ENCODE data around the gene CCDC85B.

CCDC85B gene

DNA sequence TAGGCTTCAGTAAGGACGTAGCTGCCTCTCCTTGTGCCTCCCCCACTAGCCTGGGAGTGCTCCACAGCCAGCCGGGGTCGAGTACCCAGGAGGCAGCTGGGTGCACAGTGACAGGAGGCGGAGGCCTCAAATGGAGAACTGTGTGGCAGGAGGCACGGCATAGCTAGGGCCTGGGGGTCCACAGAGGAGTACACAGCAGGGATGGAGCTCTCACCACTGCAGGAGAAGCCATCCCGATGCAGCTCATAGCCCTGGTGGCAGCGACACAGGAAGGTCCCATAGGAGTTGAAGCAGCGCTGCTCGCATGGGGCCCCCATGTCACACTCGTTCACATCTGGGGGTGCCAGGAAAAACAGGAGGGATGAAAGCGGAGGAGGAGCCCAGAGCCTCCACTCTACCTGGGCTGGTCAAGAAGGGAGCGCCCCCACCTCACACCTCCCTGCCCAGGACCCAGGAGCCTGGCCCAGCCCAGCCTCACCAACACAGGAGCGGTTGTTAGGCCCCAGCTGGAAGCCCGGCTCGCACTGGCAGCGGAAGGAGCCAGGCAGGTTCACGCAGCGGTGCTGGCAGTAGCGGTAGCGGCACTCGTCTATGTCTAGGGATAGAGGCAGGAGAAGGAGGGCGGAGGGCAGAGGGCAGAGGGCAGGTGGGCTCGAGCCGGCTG, 20.7 kb upstream of the CCDC85B start:
- no peak for DNase-seq

DNA sequence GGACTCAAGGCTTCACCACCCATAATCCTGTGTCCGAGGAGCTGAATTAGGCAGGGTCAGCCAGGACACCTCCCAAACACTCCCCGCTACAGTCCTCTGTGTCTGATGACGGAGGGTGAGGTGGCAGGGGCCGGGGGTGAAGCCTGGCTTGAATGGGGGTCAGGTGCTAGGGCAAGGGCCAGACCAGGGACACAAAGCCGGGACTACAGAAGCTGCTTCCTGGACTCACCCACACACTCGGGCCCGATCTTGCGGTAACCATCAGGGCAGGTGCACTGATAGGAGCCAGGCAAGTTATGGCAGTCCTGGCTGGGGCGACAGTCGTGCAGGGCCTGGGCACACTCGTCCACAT, 20.2 kb upstream of the CCDC85B start:
- no peak for DNase-seq

DNA sequence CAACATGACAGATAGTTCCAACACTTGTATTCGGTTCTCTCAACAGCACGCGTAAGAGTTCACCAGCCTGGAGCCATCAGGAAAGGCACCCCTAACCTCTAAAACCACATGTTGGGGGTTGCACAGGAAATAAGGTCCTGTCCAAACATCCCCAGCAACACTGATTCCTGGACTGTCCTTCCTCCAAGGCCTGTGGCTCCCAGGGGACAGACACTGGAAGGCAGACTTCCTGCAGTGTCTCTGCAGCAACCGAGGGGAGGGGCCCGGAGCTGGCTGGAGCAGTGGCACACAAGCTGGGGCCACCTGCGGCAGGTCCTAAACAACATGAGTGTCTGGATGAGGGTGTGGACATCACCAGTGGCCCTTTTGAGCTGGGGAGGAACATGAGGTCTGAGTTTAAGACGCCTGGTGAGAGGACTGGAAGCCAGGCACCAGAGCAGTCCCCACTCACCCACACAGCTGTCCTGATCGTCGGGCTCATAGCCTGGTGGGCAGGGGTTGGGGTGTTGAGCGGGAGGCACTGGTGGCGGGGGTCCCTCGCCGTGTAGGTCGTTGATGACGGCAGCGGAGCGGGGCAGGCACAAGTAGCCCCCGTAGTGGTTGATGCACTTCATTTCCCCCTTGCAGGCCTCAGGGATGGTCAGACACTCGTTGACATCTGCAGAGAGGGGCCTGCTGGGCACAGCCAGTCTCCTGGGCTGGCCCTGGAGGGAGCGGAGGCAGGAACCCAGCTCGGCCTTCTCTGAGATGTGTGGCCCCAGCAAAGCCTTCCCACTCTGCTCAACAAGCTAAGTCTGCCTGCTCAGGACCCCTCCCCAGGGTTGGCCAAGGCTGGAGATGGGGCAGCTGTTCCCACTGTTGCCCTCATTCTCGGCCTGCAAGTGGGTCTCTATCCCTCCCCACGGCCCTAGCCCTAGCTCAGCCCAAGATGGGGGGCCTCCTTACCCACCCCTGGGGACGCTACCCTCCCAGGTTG, 19.5 kb upstream of the CCDC85B start:
- DNase-seq, result peak; percentile 73

DNA sequence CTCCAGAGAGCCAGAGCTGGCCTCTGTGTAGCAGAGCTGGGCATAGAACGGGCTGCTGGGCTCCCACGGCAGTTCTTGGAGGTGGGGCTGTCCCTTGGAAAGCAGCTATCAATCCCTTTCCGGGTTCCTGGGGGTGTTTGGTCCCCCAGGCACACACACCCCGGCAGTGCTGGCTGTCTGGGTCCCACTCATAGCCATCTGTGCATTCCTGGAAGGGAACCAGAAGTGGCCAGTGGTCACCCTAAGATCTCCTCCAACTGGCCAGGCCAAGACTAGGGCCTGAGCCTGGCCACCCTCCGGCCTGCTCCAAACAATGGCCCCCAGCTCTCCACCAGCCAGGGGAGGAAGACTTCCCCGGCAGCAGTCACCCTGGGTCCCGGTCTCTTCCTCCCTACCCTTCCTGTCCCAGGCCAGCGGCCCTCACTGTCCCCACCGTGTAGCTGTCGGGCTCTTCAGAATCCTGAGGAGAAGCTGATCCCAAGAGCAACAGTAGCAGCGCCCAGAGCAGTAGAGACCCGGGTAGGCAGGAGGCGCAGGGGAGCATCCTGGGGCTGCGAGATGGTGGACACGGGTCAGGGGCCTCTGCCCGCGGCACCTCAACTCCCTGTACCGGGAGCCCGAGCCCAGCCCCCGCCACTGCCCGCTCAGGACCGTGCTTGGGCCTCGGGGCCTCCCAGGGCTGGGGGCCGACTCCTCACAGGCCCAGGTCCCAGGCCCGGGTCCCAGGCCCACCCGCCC, 18.5 kb upstream of the CCDC85B start:
- DNase-seq, result peak; percentile 52

DNA sequence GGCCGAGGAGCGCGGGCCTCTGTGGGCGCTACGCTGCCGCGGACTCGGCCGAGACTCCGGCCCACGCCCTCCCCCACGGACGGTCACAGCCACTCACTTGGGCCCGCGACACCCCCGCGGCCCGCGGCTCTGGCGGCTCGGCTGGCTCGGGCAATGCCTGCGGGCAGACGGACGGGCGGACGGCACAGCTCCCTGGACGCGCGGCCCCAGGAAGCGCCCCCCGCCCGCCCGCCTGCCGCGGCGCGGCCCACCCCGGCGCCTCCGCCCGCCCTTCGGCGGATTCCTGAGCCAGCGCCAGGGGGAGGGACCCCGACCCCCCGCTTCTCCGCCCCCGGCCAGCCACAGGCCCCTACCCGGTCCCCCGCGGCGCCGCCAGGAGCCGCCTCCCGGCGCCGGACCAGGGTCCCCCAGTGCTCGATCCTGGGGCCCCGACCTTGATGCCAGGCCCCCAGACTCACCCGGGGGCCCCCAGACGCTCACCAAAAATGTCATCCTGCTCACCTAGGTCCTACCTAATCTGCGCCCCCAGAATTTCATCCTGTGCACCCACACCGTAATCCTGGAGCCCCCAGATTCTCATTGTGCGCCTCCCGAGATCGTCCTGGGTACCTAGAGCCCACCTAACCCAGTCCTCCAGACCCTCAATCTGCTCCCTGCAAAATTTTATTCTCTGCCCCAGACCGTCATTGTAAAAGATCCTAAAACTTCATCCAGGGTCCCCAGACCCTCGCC, 17.7 kb upstream of the CCDC85B start, which contains the start of gene EFEMP2:
EFEMP2 (minus strand) TSS at position 215 of the 732 bp plus-strand sequence. CDS start 446 bp downstream, outside the sequence.
- peak; percentile 76 for DNase-seq

DNA sequence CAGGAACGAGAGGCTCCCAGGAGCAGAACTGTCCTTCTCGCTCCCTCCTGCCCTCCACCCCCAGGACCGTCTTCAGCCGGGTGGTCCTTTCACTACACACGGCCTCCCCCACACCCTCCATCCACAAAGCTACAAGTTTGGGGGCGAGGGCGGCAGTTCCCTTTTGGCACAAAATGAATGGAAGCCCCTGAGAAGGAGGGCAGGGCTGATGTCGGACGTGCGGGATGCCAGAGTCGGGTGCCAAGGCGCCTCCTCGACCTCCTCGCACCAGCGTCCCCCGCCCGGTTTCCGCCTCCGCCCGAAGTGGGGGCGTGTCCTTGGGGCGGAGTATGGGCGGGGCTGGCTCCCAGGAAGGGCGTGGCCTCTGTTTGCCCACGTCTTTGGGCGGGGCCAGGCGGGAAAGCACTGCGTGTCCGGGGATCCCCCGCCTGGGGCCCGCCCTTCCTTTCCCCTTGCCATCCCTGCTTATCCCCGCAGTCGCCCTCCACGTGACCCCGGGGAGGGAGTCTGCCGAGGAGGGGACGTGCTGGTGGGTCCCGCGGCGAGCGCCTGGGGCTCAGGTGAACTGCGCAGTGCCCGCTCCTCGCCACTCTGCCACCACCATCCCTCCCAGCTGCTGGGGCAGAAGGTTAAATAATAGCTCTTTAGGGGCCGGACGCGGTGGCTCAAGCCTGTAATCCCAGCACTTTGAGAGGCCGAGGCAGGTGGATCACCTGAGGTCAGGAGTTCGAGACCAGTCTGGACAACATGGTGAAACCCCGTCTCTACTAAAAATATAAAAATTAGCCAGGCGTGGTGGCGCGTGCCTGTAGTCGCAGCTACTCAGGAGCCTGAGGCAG, 16.9 kb upstream of the CCDC85B start:
- peak; percentile 92 for DNase-seq

DNA sequence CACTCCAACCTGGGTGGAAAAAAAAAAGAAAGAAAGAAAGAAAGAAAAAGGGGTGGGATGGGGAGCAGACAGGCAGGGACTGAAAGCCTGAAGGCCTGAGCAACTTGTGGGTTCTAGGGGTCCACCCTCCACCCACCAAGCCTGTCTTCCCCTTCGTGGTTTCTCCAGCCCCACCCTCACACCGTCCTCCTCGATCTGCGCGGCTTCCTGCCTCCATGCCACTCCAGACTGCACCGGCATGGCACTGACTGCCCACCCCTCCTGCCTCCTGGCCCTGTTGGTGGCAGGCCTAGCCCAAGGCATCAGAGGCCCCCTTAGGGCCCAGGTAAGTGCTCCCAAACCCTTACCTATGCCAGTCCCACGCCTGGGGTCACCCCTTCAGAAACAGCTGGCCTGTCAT, 10.9 kb upstream of the CCDC85B start, which contains the start of gene CTSW:
CTSW (plus strand) TSS at position 221 of the 400 bp plus-strand sequence; CDS start at position 239, 18 bp downstream.
- no peak for DNase-seq

DNA sequence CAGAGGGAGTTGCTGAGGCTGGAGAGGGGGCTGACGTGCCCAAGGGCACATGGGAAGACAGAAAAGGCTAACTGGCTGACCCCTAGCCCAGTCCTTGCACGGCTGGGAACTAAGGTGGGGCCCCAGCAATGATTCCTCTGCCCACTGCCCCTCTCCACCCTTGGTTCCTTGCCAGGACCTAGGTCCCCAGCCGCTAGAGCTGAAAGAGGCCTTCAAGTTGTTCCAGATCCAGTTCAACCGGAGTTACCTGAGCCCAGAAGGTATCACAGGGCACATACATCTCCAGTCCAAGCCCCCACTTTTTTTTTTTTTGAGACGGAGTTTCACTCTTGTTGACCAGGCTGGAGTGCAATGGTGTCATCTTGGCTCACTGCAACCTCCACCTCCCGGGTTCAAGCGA, 10.4 kb upstream of the CCDC85B start:
- DNase-seq, result no peak

DNA sequence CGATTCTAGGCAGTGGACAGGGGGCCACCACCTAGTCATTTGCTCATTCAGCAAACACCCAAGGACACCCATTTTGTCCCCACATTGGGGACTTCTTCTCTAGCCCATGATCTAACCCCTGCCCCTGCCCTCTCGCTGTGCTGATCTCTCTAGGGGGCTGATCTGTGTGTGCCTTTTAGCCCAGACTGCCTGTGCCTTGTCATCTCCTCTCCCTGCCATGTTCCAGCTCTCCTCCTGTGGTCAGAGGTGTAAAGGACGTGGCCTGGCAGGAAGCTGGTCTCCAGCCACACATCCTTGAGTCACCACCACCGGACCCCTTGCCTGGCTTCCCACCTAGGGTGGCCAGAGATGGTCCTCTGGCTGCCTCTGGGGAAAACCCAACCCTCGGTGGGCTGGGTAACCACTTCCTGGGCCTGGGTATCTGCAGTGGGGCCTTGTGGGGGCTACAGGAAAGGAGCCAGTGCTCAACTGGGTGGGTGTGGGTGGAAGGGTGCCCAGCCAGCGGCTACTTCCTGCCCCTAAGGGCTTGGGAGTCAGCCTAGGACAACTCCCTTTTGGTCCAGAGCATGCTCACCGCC, 9.5 kb upstream of the CCDC85B start:
- no peak for DNase-seq

DNA sequence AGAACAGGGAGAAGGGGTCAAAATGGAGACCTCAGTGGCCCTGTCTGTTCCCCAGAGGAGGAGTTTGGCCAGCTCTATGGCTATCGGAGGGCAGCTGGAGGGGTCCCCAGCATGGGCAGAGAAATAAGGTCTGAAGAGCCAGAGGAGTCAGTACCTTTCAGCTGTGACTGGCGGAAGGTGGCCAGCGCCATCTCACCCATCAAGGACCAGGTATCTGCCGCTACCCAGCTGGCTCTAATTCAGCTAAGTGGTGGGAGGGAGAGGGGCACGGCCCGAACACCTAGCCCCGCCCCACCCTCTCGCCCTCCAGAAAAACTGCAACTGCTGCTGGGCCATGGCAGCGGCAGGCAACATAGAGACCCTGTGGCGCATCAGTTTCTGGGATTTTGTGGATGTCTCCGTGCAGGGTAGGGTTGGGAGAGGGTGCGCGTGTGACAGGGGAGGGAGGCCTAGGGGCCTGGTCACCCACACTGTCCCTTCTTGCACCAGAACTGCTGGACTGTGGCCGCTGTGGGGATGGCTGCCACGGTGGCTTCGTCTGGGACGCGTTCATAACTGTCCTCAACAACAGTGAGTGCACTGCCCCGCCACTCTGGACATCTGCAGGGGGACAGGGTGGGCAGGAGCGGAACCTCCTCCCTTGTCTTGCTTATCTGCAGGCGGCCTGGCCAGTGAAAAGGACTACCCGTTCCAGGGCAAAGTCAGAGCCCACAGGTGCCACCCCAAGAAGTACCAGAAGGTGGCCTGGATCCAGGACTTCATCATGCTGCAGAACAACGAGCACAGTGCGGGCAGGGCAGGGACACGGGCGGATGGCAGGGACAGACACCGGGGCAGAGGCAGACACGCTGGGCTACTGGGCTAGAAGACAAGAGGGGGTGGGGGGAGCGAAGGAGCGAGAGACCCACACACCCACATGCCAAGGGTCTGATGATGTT, 8.1 kb upstream of the CCDC85B start:
- DNase-seq, result no peak

DNA sequence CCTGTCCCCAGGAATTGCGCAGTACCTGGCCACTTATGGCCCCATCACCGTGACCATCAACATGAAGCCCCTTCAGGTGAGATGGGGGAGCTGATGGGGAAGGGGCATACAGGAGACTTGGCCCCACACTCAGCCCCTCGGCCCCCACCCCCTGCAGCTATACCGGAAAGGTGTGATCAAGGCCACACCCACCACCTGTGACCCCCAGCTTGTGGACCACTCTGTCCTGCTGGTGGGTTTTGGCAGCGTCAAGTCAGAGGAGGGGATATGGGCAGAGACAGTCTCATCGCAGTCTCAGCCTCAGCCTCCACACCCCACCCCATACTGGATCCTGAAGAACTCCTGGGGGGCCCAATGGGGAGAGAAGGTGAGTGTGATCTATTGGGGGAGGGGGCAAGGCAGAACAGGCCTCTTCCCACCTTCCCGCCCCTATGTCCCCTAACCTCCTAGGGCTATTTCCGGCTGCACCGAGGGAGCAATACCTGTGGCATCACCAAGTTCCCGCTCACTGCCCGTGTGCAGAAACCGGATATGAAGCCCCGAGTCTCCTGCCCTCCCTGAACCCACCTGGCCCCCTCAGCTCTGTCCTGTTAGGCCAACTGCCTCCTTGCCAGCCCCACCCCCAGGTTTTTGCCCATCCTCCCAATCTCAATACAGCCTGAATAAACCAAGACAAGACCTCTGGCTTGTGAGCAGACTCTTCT, 7.3 kb upstream of the CCDC85B start:
- no peak for DNase-seq

DNA sequence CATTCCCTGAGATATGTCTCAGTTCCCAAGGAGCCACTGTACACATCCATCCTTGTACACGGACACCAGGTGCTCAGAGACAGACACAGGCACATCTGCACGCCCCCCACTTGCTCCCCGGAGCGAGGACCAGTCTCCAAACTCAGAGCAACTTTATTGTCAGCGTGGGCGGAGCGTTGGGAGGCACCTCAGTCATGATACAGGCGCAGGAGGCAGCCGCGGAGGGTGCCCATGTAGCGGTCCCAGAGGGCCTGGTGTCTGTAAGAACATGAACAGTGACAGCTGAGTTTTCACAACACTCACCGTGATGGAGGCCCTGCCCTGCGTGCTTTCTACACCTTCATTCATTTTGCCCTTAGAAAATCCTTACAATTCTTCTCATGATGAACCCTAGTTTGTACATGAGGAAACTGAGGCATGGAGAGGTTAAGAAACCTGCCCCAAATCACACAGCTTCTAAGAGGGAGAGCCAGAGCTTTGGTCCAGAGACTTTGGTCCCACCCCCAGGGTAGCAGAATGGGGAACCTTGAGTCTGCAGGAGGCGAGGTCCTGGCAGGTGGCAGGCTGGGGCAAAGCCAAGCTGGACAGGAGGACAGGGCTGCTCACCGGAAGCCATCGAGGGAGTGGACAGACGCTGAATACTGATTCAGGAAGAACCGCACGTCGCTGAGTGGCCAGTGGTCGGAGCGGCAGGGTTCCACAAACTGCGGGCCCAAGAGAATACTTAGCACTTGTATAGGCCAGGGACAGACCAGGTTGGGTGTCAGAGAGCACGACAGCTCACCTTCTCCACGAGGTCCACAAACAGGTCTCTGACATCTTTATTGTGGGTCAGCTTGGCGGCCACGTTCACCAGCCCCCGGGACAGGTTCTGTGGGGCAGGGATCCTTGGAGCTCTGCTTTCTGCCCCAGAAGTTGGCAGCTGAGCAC, 6.4 kb upstream of the CCDC85B start:
- DNase-seq, result no peak

DNA sequence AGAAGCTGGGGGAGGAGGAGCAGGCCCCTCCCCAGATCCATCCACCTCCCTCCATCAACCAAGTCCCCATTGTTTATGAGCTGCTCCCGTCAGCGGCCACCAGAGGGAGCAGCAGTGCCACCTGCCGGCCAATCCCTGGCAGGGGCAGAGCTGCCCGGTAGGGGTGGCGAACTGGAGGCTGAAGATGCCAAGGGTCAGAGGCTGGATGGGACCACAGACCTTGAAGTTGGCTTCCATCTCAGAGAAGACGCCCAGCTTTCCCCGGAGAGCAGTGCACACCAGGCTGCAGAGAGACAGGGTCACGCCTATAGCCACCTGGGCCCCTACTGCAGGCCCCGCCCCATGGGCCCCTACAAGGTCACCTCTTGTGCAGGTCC, 5.8 kb upstream of the CCDC85B start:
- DNase-seq, result peak; percentile 67

DNA sequence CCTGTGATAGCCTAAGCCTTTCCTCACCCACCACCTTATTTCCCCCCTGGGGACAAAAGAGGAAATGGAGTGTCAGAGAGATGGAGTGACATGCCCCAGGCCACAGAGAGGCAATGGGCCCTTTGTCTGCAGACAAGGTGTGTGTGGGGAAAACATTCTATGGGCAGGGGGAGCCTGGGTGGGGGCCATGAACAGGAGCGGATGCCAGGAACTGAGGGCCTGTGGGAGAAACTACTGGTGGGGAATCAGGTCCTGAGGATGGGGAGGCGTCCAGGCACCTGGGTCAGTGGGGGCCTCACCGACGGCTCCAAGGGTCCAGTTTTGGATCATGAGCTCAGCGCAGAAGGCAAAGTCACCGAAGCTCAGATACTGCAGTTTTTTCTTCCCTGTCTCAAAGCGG, 5.2 kb upstream of the CCDC85B start:
- DNase-seq, result no peak

DNA sequence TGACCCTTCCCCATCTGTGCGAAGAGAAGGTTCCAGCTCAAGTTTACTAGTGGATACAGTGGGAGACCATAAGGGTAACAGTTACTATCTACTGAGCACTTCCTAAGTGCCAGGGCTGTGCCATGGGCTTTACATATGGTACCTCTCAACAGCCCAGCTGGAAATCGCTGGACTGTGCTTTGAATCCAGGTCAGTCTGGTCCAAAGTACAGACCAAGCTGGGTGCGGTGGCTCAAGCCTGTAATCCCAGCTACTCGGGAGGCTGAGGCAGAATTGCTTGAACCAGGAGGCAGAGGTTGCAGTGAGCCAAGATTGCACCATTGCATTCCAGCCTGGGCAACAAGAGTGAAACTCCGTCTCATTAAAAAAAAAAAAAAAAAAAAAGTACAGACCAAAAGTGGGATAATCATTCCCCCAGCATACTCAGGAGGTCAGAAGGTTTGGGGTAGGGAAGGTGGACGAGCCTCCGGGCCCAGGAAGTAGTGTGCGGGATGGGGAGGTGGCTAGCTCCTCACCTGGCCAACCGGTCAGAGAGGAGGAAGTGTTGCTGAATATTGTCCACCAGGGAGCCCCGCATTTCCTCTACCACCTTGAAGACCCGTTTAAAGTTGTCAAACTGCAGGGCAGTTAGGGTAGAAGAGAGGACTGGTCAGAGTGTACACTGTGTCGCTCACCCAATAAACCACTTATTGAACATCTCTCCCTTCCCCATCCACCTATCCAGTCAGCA, 4.5 kb upstream of the CCDC85B start:
- no peak for DNase-seq

DNA sequence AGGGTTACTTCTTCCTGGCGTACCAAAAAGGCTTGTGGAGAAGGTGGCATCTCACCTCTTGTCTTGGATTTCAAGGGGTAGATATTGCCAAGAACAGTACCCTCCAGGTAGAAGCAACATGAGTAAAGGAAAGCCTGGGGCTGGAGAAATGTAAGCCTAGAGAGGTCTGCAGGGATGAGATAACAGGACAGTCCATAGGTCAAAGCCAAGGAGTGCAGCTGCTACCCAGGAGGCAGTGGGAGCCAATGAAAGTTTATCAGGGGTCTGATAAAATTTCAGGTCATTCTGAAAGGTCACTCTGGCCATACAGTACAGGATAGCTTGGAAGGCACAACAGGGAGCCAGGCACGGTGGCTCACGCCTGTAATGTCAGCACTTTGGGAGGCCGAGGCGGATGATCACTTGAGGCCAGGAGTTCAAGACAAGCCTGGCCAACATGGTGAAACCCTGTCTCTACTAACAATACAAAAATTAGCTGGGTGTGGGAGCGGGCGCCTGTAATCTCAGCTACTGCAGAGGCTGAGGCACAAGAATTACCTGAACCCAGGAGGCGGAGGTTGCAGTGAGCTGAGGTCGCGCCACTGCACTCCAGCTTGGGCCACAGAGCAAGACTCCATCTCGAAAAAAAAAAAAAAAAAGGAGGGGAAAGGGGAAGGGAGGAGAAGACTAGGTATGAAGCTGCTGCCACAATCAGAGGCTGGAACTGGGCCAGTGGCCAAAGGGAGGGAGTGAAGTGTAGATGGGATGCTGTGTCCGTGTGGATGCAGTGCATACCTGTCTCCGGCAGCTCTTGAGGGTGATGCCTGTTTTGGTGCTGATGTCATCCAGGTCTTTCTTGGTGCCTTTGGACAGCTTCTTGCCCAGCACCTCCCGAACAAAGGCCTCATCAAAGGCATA, 3.4 kb upstream of the CCDC85B start:
- DNase-seq, result no peak
